K562 (cell line): ENCODE measurements around the gene CARD11. TPM values are rescaled to one million over a fixed set of nuclear protein-coding genes. Genes with fewer than 3 reads are reported as not detected.

Experiments
- AFF1 ChIP-seq, 2 experiments: fragments of 450-650 bp; IDR thresholded peaks; 2 replicates each; pipeline ENCODE4 v1.6.1; 2018; ENCODE audit warnings: mild to moderate bottlenecking in 2 of 2, low read depth in 1 of 2; ENCODE audit not compliant: partially characterized antibody in 2 of 2
- ATF6 ChIP-seq: sonication (generic); formaldehyde crosslinking; IDR thresholded peaks from 2 replicates; pipeline ENCODE4 v1.4.0; 2020; ENCODE audit warnings: mild to moderate bottlenecking, missing genetic modification reagents
- FOXJ3 ChIP-seq: sonication (generic); formaldehyde crosslinking; IDR thresholded peaks from 2 replicates; pipeline ENCODE4 v1.4.0; 2020; ENCODE audit warnings: mild to moderate bottlenecking, missing genetic modification reagents
- JUND ChIP-seq, 2 experiments: IDR thresholded peaks; 2 replicates in 1 of 2; 3 replicates in 1 of 2; pipeline ENCODE4 v1.6.1; 2011; ENCODE audit warnings: borderline replicate concordance in 2 of 2, low read depth in 2 of 2, low read length in 2 of 2, improper control_type of control experiment in 1 of 2, missing biosample characterization in 1 of 2, missing genetic modification characterization in 1 of 2, missing genetic modification reagents in 1 of 2
- TOE1 ChIP-seq, 2 experiments: fragments of 450-650 bp in 1 of 2; sonication (generic) in 1 of 2; formaldehyde crosslinking in 1 of 2; IDR thresholded peaks; 2 replicates each; pipeline versions ENCODE4 v1.7.1 to v1.8.0; 2016 to 2022; ENCODE audit warnings: borderline replicate concordance in 2 of 2, mild to moderate bottlenecking in 2 of 2, antibody characterized with exemption in 1 of 2, inconsistent platforms in 1 of 2, low read depth in 1 of 2, missing genetic modification reagents in 1 of 2, moderate library complexity in 1 of 2
- ZBTB33 ChIP-seq: sonication (generic); formaldehyde crosslinking; IDR thresholded peaks from 2 replicates; pipeline ENCODE4 v1.8.1; 2023; ENCODE audit warnings: mild to moderate bottlenecking, missing genetic modification reagents
- polyA plus RNA-seq, 8 experiments: library from polyadenylated mRNA; depleted of rRNA in 4 of 8; stranded (reverse) in 5 of 8; unstranded in 3 of 8; fragments of >200 nt; fragmentation: Nextera tagmentation in 2 of 8; fragmentation: Illumina TruSeq in 1 of 8; extraction: Ambion mirVana in 2 of 8; extraction: Trizol in 1 of 8; gene quantifications; 2 replicates each; pipeline versions ENCODE4 v1.2.1 to v1.2.3, GENCODE V29; 2011 to 2014; ENCODE audit warnings: inconsistent platforms in 1 of 8, missing spikeins in 1 of 8
- total RNA-seq, 7 experiments: library from RNA; depleted of rRNA in 6 of 7; stranded (reverse); fragments of >200 nt in 6 of 7; fragmentation: Illumina TruSeq in 2 of 7; extraction: Trizol in 2 of 7; gene quantifications; 2 replicates each; pipeline versions ENCODE4 v1.2.1 to v1.2.3, GENCODE V29; 2011 to 2021; ENCODE audit warnings: low replicate concordance in 1 of 7
- TF ChIP-seq, protein P1 (sequence below), 2 experiments: fragments of 450-650 bp; formaldehyde crosslinking in 1 of 2; IDR thresholded peaks; 2 replicates each; pipeline versions ENCODE4 v1.4.0 to v1.6.1; 2014 to 2020; ENCODE audit warnings: mild to moderate bottlenecking in 2 of 2, borderline replicate concordance in 1 of 2, low read depth in 1 of 2

CARD11 gene
- total and polyA plus RNA-seq, 9 of the 15 experiments (the other 6 are each of a cell fraction or from before 2014, with no cell fraction given), result 0.07 to 12.8 (median 5.7) TPM

DNA sequence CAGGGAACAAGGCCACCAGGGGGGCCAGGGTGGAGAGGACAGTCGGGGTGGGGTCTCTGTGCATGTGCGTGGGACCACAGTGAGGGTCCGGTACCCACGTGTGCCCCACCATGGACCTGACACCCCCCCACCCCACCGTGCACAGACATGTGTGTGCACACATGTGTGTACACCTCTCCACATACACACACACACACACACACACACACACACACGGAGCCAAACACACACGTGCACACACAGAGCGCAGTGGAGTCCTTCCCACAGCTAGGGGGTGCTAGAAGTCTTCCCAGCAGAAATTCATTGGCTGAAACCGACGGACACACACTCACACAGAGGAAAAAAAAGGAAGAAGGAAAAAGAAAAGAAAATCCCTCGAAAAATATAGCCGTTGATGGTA, 156.8 kb downstream of the CARD11 start (continued):
- no peak for TF ChIP-seq ZBTB33 (CRISPR knock-in tag)
- no peak for TF ChIP-seq AFF1 (IDR thresholded peaks at IDR 0.05; ENCODE audit: low read depth in 1 of 2, partially characterized antibody in 2 of 2)
- peak; percentile 44; the same call in 1 of the 2 replicates for TF ChIP-seq JUND (IDR thresholded peaks at IDR 0.05; ENCODE audit: borderline replicate concordance, low read depth, low read length)
- no peak for TF ChIP-seq JUND (tag; IDR thresholded peaks at IDR 0.05; ENCODE audit: borderline replicate concordance, low read depth, low read length)
- TF ChIP-seq, protein P1, sequence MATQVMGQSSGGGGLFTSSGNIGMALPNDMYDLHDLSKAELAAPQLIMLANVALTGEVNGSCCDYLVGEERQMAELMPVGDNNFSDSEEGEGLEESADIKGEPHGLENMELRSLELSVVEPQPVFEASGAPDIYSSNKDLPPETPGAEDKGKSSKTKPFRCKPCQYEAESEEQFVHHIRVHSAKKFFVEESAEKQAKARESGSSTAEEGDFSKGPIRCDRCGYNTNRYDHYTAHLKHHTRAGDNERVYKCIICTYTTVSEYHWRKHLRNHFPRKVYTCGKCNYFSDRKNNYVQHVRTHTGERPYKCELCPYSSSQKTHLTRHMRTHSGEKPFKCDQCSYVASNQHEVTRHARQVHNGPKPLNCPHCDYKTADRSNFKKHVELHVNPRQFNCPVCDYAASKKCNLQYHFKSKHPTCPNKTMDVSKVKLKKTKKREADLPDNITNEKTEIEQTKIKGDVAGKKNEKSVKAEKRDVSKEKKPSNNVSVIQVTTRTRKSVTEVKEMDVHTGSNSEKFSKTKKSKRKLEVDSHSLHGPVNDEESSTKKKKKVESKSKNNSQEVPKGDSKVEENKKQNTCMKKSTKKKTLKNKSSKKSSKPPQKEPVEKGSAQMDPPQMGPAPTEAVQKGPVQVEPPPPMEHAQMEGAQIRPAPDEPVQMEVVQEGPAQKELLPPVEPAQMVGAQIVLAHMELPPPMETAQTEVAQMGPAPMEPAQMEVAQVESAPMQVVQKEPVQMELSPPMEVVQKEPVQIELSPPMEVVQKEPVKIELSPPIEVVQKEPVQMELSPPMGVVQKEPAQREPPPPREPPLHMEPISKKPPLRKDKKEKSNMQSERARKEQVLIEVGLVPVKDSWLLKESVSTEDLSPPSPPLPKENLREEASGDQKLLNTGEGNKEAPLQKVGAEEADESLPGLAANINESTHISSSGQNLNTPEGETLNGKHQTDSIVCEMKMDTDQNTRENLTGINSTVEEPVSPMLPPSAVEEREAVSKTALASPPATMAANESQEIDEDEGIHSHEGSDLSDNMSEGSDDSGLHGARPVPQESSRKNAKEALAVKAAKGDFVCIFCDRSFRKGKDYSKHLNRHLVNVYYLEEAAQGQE (IDR thresholded peaks at IDR 0.05; ENCODE audit: borderline replicate concordance), result peak; percentile 88
- TF ChIP-seq, protein P1 (CRISPR knock-in tag; IDR thresholded peaks at IDR 0.05; ENCODE audit: low read depth), result no peak
- TF ChIP-seq TOE1 (IDR thresholded peaks at IDR 0.05; ENCODE audit: borderline replicate concordance), result peak; percentile 67
- no peak for TF ChIP-seq TOE1 (CRISPR knock-in tag; IDR thresholded peaks at IDR 0.05; ENCODE audit: borderline replicate concordance, low read depth)
- no peak for TF ChIP-seq ATF6
- TF ChIP-seq FOXJ3, result no peak
